Liver (tissue), 3 donors: ENCODE results near the gene PLCG2.

Source experiments
- CTCF ChIP-seq: fragments of 150-350 bp; IDR thresholded peaks from 2 replicates; pipeline ENCODE4 v1.5.1; 2017; ENCODE audit warnings: improper control_type of control experiment, low read depth, low read length; ENCODE audit not compliant: missing input control
- FOXA1 ChIP-seq: IDR thresholded peaks from 2 replicates; pipeline ENCODE4 v1.6.1; 2016; ENCODE audit warnings: antibody characterized with exemption
- GABPA ChIP-seq, 2 donors: IDR thresholded peaks in 1 of 2; conservative IDR thresholded peaks in 1 of 2; 2 replicates each; pipeline ENCODE4 v1.6.1; 2016; ENCODE audit warnings: antibody characterized with exemption in 2 of 2, mild to moderate bottlenecking in 1 of 2, moderate library complexity in 1 of 2
- HNF4A ChIP-seq, 2 donors: conservative IDR thresholded peaks; 2 replicates each; pipeline ENCODE4 v1.6.1; 2016; ENCODE audit warnings: antibody characterized with exemption in 2 of 2, mild to moderate bottlenecking in 2 of 2
- JUND ChIP-seq, 2 donors: IDR thresholded peaks; 2 replicates each; pipeline ENCODE4 v1.6.1; 2016; ENCODE audit warnings: antibody characterized with exemption in 2 of 2
- MAX ChIP-seq: IDR thresholded peaks from 2 replicates; pipeline ENCODE4 v1.6.1; 2016; ENCODE audit warnings: antibody characterized with exemption
- RAD21 ChIP-seq, 2 donors: IDR thresholded peaks; 2 replicates each; pipeline ENCODE4 v1.6.1; 2016; ENCODE audit warnings: antibody characterized with exemption in 2 of 2, mild to moderate bottlenecking in 2 of 2
- REST ChIP-seq: IDR thresholded peaks from 2 replicates; pipeline ENCODE4 v1.6.1; 2016; ENCODE audit warnings: antibody characterized with exemption, mild to moderate bottlenecking
- SP1 ChIP-seq: IDR thresholded peaks from 2 replicates; pipeline ENCODE4 v1.6.1; 2018; ENCODE audit warnings: antibody characterized with exemption, mild to moderate bottlenecking
- TAF1 ChIP-seq: conservative IDR thresholded peaks from 2 replicates; pipeline ENCODE4 v1.6.1; 2016; ENCODE audit warnings: antibody characterized with exemption, mild to moderate bottlenecking
- YY1 ChIP-seq: IDR thresholded peaks from 2 replicates; pipeline ENCODE4 v1.6.1; 2016; ENCODE audit warnings: antibody characterized with exemption, mild to moderate bottlenecking
- ZBTB33 ChIP-seq: IDR thresholded peaks from 2 replicates; pipeline ENCODE4 v1.6.1; 2016; ENCODE audit warnings: antibody characterized with exemption
- donor health status: healthy.
- donor health status: healthy.

GRCh38 chr16:81790277-81790676, 11.2 kb downstream of the PLCG2 start:
- TF ChIP-seq RAD21 (IDR thresholded peaks at IDR 0.05): no peak
- no peak for TF ChIP-seq ZBTB33
- no peak for TF ChIP-seq CTCF
- no peak for TF ChIP-seq TAF1
- TF ChIP-seq REST: no peak
- no peak for TF ChIP-seq HNF4A (conservative IDR thresholded peaks at IDR 0.05)
- TF ChIP-seq YY1: no peak
- TF ChIP-seq SP1: no peak
- no peak for TF ChIP-seq FOXA1
- no peak for TF ChIP-seq MAX
- no peak for TF ChIP-seq GABPA (IDR thresholded peaks at IDR 0.05 in 1 of 2, conservative IDR thresholded peaks at IDR 0.05 in 1 of 2)
- no peak for TF ChIP-seq JUND (IDR thresholded peaks at IDR 0.05)
